ENCODE data around the gene MATR3.
A peak's percentile ranks its signal among the peaks of the same experiment; 100 is the strongest.
"Not testable (repeated sequence)": the region's sequence is repeated elsewhere in the genome, so short reads cannot be mapped to it uniquely, and the experiment has no call there.

The MATR3 gene, protein sequence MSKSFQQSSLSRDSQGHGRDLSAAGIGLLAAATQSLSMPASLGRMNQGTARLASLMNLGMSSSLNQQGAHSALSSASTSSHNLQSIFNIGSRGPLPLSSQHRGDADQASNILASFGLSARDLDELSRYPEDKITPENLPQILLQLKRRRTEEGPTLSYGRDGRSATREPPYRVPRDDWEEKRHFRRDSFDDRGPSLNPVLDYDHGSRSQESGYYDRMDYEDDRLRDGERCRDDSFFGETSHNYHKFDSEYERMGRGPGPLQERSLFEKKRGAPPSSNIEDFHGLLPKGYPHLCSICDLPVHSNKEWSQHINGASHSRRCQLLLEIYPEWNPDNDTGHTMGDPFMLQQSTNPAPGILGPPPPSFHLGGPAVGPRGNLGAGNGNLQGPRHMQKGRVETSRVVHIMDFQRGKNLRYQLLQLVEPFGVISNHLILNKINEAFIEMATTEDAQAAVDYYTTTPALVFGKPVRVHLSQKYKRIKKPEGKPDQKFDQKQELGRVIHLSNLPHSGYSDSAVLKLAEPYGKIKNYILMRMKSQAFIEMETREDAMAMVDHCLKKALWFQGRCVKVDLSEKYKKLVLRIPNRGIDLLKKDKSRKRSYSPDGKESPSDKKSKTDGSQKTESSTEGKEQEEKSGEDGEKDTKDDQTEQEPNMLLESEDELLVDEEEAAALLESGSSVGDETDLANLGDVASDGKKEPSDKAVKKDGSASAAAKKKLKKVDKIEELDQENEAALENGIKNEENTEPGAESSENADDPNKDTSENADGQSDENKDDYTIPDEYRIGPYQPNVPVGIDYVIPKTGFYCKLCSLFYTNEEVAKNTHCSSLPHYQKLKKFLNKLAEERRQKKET

DNA sequence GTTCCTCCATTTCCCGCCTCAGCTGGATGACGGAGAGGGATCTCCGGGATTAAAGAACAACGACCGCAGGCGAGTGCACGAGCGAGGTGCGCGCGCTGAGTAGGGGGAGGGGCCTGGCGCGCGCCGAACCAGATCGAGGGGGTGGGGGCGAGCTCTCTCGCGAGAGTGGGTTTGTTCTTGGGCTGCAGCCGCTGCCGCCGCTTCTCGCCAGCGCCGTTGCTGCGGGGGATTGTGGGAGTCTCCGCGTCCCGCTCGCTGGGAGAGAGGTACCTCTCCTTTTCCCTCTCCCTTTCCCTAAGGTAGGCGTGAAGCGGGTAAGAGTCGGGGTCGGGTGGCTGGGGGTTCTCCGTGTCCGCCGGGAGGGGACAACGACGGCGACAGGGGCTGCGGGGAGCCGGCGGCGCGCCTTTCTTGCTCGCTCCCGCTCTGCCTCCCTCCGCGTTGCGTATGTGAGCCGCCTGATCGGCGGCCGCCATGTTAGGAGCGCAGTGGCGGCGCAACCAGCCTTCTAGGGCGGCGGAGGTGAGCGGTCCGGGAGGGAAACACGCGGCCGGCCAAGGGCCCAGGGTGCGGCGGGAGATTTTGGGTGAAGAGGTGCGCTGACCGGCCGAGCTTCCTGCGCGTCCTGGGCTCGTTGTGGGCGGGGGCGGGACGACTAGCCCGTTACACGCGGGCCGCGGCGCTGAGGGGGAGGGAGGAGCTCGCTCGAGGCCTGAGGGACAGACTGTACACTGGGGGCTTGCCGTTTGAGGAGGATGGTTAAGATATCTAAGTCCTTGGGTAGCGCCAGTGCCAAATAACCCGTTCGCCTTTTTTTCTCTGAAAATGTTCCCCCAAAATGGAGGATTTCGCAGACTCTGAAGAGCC lies at the start of gene MATR3:
Gene MATR3, plus strand, starts transcription at position 234 of the 867 bp plus-strand sequence. CDS start 13,676 bp downstream, outside the sequence.
- peak; percentile 89 to 95 (median 95) for DNase-seq

DNA sequence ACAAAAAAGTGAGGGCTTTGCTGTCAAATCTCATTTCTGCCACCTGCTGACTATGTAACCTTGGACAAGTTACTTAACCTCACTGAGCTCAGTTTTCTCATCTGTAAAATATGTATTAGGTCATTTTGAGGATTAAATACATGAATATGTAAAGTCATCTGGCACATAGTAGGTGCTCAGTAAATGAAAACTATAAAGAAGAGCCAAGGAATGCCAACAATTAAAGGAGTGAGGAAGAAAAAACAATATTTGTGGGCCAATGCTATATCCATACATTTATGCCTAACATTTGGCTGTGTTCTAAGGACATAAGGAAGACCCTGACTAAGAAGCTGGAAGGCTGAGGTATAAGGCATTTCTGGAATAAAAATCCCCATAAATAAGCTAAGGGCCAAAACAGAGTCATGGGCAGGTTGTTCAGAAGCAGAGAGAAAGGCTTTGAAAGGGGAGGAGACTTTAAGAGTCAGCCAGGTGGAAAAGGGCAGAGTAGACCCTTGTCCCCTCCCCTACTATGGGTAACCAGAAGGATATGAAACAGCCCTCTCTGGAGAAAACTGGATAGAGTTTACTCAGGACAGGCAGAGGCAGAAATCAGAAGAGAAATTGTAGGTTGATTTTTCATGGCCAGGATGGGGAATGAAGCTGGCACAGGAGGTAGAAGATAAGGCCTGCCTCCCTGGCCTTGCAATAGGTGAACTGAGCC lies 47.8 kb upstream of the MATR3 start:
- DNase-seq: no peak

DNA sequence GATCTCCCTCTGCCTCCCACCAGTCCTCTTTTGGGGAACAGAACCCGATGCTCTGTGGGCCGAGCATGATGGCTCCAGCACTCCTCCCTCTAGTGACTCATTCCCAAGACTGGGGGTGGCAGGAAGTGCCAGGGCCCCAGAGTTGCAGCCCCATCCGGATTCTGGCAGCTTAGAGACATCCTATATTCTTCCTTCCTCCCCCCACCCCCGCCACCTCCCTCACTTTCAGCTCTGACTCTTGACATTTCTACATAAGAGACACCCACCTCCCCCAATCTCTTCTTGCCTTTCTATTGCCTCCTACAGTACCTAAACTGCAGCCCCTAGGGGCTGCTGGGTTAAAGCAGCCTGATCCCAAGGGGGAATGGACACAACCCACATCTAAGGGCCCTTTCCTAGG lies 47.1 kb upstream of the MATR3 start:
- DNase-seq: no peak

DNA sequence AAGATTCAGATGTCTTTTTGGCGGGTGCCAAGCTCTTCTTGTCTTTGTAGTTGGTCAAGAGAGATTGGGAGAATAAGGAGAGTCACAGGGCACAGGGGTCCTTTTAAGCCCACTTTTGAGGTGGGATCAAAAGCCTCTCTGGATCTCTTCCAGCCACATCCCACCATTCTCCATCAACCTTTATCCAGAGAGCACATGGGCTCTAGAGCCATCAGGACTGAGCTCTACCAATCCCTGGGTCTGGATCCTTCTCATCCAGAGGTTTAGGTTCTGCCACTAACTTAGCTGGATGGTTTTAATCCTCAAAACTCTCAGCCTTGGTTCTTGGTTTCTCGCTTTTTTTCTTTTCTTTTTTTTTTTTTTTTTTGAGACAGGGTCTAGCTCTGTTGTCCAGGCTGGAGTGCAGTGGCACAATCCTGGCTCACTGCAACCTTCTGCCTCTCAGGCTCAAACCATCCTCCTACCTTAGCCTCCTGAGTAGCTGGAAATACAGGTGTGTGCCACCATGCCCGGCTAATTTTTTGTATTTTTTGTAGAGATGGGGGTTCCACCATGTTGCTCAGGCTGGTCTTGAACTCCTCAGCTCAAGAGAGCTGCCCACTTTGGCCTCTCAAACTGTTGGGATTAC lies 44.6 kb upstream of the MATR3 start:
- no peak for DNase-seq

DNA sequence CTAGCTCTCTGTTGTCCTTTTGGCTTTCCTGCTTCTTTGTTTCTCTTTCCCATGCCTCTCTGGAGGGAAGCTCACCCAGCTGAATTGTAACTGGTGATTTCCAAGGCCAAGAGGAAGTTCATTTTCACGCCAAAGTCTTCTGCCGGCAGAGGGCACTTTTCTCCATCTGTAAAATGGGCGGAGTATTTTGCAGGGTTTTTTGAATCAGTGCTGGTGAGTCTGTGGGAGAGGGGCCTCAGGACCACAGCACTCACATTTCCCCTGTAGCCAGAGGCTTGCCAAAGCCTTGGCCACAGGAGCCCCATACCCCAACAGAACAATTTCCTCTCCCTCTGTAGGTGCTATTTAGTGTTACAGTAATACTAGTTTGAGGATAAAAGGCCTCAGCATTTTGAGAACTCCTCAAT lies 42.3 kb upstream of the MATR3 start:
- DNase-seq: no peak

DNA sequence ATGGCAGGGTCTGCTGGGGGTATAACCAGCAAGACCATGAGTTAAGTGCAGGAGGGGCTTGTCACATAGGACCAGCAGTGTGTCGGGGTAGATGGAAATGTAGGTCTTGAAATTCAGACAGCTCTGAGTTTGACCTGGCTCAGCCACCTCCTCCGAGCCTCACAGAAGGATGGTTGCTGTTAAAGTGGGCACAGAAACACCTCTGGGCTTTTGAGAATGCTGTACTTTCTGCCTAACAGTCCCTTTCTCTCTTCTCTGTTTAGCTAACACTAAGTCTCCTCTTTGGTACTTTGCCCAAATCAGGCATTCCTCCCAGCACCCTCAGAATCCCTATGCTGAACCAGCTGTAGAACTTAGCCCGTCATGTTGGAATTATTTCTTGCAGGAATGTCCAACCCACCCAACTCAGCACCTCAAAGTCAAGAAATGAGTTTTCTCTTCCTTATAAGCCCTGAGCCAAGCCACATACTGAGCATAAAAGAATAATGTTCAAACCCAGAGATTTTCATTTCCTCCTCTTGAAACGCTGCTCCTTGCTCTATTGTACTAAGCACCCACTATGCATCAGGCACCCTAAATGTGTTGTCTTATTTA lies 41.7 kb upstream of the MATR3 start:
- no peak for DNase-seq

DNA sequence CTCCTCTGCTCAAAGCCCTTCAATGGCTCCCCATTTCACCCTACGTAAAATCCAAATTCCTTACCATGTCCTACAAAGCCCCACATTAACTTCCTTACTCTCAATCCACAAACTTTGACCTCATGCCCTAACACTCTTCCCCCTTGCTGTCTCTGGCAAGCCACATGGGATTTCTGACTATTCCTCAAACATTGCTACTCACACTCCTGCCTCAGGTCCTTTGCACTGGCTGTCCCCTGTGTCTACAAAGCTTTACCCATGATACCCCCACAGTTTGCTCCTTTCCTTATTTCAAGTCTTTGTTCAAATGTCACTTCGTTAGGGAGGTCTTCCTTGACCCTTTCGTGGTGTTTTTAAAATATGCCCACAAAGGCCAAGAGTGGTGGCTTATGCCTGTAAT lies 40.4 kb upstream of the MATR3 start:
- no peak for DNase-seq

DNA sequence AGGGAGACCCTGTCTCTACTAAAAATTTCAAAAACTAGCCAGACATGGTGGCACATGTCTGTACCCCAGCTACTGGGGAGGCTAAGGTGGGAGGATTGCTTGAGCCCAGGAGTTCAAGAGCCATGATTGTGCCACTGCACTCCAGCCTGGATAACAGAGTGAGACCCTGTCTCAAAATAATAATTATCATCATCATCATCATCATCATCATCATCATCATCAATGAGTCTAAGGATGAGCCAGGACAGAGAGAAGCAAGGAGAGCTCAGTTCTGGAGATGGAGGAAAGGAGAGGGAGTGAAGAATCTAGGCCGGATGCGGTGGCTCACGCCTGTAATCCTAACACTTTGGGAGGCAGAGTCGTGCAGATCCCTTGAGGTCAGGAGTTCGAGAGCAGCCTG lies 36.7 kb upstream of the MATR3 start:
- DNase-seq: no peak

DNA sequence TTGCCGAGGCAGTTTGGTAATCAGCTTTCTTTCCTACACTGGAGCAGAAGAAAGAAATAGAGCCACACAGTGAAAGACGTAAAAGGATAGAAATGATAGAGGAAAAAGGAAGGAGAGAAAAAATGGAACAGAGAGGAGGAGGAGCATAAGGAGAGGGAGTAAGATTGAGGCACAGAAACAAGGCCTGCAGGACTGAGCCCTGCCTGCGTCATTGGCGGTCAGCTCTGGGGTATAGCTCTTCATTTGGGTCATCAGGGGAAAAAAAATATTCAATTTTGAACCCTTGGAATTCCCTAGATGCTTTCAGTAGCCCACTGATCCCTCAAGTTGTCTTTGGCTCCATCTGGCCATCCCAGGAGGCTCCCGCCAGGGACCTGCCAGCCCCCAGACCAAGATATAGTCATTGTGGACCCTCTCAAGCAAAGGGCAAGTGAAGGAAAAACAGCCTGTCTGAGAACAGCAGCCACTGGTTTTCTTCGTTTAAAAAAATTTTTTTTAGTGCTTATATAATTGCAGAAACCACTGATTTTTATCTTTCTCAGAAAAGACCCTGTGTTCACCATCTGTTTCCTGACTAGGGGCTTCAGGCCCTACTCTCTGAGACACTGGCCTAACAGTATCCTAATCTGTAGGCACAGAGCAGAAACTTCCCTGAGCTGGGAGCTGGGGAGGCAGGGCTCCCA lies 31.3 kb upstream of the MATR3 start:
- no peak for DNase-seq

DNA sequence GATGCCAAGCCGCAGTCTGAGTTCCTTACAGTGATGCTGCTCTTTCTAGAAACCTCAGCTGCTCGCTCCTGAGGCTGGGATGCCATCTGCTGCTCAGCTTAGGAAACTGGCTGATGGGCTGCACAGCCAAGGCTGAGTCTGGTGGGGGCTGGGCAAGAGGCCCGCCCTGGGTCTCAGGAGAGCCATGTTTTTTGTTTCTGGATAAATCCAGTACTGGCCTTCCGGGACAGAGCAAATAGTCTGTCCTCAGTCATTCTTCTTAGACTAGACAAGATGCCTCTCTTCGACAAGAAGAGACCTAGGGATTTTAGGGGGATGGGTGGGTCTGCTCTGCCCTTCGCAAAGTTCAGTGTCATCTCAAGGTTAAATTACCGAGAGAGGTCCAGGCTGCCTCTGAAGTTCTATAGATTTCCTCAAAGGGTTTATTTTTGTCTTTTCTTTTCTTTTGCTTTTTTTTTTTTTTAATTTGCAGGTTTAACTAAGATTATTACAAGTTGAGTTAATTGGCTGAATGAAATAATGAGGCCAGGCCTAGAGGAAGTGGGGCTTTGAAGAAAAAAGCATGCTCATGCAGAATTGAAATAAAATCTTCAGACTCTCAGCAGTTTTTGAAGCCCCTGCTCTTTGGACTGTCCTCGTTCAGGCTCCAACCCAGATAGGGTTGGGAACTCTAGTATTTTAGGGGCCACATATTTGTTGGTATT lies 30.6 kb upstream of the MATR3 start:
- peak; percentile 61 to 91 (median 81) for DNase-seq

DNA sequence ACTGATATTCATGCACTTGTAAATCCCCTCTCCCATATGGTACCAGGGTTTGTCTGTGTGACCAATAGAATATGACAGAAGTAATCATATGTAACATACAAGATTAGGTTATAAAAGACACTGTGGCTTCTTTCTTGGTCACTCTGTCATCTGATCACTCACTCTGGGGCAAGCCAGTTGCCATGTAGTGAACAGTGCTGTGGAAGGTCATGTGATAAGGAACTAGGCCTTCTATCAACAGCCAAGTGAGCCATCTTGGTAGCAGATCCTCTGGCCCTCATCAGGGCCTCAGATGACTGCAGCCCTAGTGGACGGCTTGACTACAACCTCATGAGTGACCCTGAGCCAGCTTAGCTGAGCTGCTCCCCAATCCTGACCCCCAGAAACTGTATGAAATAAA lies 30.0 kb upstream of the MATR3 start:
- no peak for DNase-seq

DNA sequence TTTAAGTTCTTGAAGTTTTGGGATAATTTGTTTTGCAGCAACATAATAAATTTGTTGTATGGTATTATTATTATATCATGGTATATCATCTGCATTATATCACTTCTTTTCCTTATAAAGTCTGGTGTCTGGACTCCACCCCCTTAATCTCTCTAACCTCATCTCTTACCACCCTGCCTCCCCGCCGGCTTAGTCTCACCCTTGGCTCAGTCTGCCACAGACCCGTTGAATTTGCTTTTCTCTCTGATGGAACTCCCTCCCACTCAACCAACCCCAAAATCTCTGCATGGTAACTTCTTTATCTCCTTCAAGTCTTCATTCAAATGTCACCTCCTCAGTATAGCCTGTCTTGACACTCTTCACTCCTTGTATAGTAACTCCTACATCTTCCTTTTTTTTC lies 29.6 kb upstream of the MATR3 start:
- DNase-seq: no peak

DNA sequence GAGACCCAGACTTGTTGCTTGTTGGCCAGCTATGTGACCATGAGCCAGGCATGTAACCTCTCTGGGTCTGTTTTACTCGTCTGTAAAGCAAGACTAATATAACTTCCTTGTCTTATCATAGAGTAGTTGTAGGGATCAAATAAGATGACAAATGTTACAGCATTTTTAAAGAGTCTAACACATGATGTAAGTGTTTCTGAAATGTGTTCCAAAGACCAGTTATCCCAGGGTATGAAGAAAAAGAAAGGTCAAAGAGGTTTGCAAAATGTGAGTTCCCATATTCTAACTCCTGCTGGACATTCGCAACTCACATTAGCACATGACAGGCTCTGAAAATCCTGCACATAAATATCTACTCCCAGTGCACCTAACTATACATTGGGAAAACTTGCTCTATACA lies 28.5 kb upstream of the MATR3 start:
- no peak for DNase-seq

DNA sequence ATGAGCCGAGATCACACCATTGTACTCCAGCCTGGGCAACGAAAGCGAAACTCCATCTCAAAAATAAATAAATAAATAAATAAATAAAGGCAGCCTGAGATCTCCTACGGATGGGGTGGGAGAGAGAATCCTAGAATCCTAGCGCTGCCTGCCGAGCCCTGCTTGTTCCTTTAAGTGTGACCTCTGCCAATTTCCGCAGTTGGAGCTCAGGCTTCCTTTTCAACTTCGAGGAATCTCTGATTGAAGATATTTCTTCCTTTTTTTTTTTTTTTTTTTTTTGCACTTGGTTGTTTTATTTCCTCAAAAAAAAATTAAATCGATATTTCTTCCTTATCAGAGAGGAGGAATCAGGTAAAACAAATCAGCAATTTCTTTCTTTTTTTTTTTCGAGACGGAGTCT lies 27.3 kb upstream of the MATR3 start:
- no peak for DNase-seq

DNA sequence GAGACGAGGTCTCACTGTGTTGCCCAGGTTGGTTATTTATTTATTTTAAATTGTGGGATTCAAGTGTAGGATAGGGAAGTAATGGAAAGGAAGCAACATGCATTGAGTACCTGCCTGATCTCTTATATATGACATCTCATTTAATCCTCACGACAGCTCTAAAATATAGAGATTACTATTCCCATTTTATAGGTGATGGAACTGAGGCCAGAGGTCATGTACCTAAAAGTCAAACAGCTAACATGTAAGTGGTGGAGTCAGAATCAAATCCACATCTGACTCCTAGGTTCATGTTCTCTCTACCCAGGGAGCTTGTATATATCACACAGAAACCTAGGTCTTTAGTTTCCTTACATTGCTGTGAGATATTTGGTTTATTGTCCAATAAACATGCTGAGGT lies 26.1 kb upstream of the MATR3 start:
- DNase-seq: no peak

DNA sequence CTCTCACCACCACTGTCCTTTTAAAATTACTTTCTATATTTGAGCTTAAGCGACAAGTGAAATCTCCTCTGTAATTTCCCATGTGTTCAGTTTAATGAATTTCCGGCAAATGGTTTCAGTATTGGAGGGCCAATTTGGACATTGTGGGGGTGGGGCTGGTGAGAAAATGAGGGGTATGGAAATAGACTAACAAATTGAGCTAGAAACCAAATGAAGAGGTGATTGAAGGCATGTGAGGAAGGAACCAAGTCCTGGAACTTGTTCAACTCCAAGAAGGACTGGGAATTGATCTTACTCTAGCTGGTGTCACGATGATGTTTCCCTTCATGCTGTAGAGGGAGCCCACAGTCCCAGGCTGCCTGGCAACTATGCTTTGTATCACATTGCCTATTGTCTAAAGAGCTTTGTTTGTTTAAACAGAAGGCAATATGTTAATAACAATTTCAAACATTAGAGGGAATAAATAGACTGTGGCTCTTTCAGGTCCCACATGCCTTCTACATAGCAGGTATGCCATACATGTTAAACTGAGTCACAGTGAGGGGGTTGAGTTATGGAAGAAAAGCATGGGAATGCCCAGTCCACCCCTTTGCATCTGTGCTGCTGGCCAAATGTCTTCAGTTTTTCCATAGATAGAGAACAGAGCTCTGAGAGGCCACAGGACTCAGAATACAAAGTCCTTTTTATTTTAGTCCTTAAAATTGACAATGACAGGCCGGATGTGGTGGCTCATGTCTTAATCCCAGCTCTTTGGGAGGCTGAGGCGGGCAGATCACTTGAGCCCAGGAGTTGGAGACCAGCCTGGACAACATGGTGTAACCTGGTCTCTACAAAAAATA lies 25.0 kb upstream of the MATR3 start:
- no peak for DNase-seq

DNA sequence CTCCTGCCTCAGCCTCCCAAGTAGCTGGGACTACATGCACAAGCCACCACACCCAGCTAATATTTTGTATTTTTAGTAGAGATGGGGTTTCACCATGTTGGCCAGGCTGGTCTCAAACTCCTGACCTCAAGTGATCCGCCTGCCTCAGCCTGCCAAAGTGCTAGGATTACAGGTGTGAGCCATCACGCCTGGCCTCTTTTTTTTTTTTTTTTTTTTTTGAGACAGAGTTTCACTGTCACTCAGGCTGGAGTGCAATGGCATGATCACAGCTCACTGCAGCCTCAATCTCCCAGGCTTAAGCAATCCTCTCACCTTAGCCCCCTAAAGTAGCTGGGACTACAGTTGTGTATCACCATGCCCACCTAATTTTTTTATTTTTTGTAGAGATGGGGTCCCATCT lies 22.8 kb upstream of the MATR3 start:
- DNase-seq: not testable (repeated sequence)

DNA sequence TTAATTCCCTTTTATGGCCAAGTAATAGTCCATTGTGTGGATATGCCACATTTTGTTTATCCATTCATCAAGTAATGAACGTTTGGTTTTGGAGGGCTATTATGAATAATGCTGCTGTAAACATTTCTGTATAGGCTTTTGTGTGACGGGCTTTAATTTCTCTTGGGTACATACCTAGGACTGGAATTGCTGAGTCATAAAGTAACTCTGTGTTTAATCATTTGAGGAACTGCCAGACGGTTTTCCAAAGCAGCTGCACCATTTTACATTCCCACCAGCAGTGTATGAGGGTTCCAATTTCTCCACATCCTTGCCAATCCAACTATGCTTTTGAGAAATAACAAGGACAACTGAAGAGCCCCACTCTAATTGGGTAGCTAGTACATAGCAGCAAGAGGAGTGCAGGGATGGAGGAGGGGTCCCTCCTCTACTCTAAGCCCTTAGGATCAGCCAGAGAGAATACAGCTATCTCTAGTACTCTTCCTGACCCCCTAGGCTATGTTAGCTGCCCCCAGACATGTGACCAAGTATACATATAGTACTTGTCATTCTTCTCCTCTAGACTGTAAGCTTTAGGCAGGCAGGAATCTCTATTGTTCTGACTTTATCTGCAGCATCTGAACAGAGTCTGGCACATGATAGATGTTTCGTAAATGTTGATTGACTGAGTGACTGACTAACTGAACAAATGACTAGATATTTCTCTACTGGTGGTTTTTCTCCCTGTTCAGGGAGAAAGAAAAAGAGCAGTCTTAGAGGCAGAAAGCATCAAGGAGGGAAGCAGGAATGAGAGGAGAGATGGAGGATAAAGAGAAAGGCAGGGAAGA lies 22.1 kb upstream of the MATR3 start:
- peak in 1 of 3 experiments; percentile 4 for DNase-seq

Data from NCI-H1417 (cell line).